Astrocyte (in vitro differentiated cells and primary cell): Measurements from ENCODE around the gene ATP13A4. TPM values are rescaled to one million over a fixed set of nuclear protein-coding genes. Genes with fewer than 3 reads are reported as not detected.

ENCODE experiments used
- DNase-seq: peaks from one replicate; pipeline ENCODE4 v3.0.0-alpha.2; 2010; ENCODE audit warnings: low read depth
- FAIRE-seq: peaks from 2 replicates; lab custom pipeline; 2011; peaks lifted over from hg19 to GRCh38; lab: Jason Lieb, UNC
- H2AFZ ChIP-seq: 2 replicates; pipeline ENCODE4 v1.6.0; 2012; ENCODE audit warnings: low read depth, low read length, inconsistent platforms
- H3K27ac ChIP-seq: 2 replicates; pipeline ENCODE4 v1.5.1; 2011; ENCODE audit warnings: low read depth, low read length, inconsistent platforms
- H3K27me3 ChIP-seq: 2 replicates; pipeline ENCODE4 v1.6.0; 2011; ENCODE audit warnings: low read length, inconsistent platforms; ENCODE audit not compliant: insufficient read depth
- H3K36me3 ChIP-seq: 2 replicates; pipeline ENCODE4 v1.5.1; 2011; ENCODE audit warnings: low read length, inconsistent platforms; ENCODE audit not compliant: insufficient read depth
- H3K4me1 ChIP-seq: 2 replicates; pipeline ENCODE4 v1.5.1; 2011; ENCODE audit warnings: low read length, inconsistent platforms; ENCODE audit not compliant: insufficient read depth
- H3K4me2 ChIP-seq: 2 replicates; pipeline ENCODE4 v1.6.0; 2012; ENCODE audit warnings: low read length, inconsistent platforms
- H3K4me3 ChIP-seq: 2 replicates; pipeline ENCODE4 v1.5.1; 2011; ENCODE audit warnings: low read depth, mild to moderate bottlenecking, low read length, inconsistent platforms; ENCODE audit not compliant: insufficient read depth
- H3K79me2 ChIP-seq: 2 replicates; pipeline ENCODE4 v1.6.0; 2012; ENCODE audit warnings: mild to moderate bottlenecking, low read length, inconsistent platforms; ENCODE audit not compliant: insufficient read depth
- H3K9ac ChIP-seq: 2 replicates; pipeline ENCODE4 v1.6.0; 2012; ENCODE audit warnings: mild to moderate bottlenecking, low read length, inconsistent platforms
- H3K9me3 ChIP-seq: 2 replicates; pipeline ENCODE4 v1.5.1; 2012; ENCODE audit warnings: low read depth, mild to moderate bottlenecking, low read length, inconsistent platforms; ENCODE audit not compliant: insufficient read depth
- H4K20me1 ChIP-seq: 2 replicates; pipeline ENCODE4 v1.6.0; 2012; ENCODE audit warnings: low read length, inconsistent platforms; ENCODE audit not compliant: insufficient read depth
- H3K27ac Mint-ChIP-seq: one replicate; pipeline ENCODE4 v1.8.0; 2021; ENCODE audit warnings: mild to moderate bottlenecking, mixed read lengths; ENCODE audit not compliant: unreplicated experiment
- H3K27me3 Mint-ChIP-seq: one replicate; pipeline ENCODE4 v1.8.0; 2021; ENCODE audit warnings: low read depth, mixed read lengths; ENCODE audit not compliant: unreplicated experiment
- H3K36me3 Mint-ChIP-seq: one replicate; pipeline ENCODE4 v1.8.0; 2021; ENCODE audit warnings: low read depth, mixed read lengths; ENCODE audit not compliant: unreplicated experiment
- H3K4me1 Mint-ChIP-seq: one replicate; pipeline ENCODE4 v1.8.0; 2021; ENCODE audit warnings: low read depth, mixed read lengths; ENCODE audit not compliant: unreplicated experiment
- H3K4me3 Mint-ChIP-seq: one replicate; pipeline ENCODE4 v1.8.0; 2021; ENCODE audit warnings: mild to moderate bottlenecking, moderate library complexity, mixed read lengths; ENCODE audit not compliant: unreplicated experiment
- H3K9me3 Mint-ChIP-seq: one replicate; pipeline ENCODE4 v1.8.0; 2021; ENCODE audit warnings: mild to moderate bottlenecking, mixed read lengths; ENCODE audit not compliant: unreplicated experiment
- CTCF ChIP-seq: IDR thresholded peaks from 2 replicates; pipeline ENCODE4 v1.5.1; 2011; ENCODE audit warnings: low read depth, mild to moderate bottlenecking, inconsistent platforms, low read length, moderate library complexity; ENCODE audit not compliant: insufficient read depth
- EZH2 ChIP-seq: IDR thresholded peaks from 2 replicates; pipeline ENCODE4 v1.6.1; 2012; ENCODE audit warnings: mild to moderate bottlenecking, low read length, inconsistent platforms; ENCODE audit not compliant: insufficient read depth
- total RNA-seq: library from RNA; stranded (reverse); gene quantifications from 2 replicates; pipeline ENCODE4 v1.2.1, GENCODE V29; 2021

ATP13A4 gene
- total RNA-seq, 1 donor from 2014 or later = 0.34 TPM

GRCh38 chr3:193559100-193559499, 4.4 kb upstream of the ATP13A4 start:
- H3K4me2 ChIP-seq = no peak overlapping the region
- H3K27ac ChIP-seq = no peak overlapping the region
- H4K20me1 ChIP-seq = no peaks in the 10 kb centered on the region
- H3K27me3 Mint-ChIP-seq = peaks cover 5% of the 10 kb centered on the region
- H2AFZ ChIP-seq = no peak overlapping the region
- H3K9me3 ChIP-seq = no peaks in the 10 kb centered on the region
- H3K4me1 Mint-ChIP-seq = no peaks in the 10 kb centered on the region
- no peak overlapping the region for H3K27ac Mint-ChIP-seq
- H3K9me3 Mint-ChIP-seq = no peaks in the 10 kb centered on the region
- DNase-seq (no peak), FAIRE-seq (no peak)
- H3K4me3 Mint-ChIP-seq = no peak overlapping the region
- no peak overlapping the region for H3K4me3 ChIP-seq
- H3K36me3 Mint-ChIP-seq = no peaks in the 10 kb centered on the region
- no peak overlapping the region for H3K9ac ChIP-seq
- H3K4me1 ChIP-seq = no peaks in the 10 kb centered on the region
- no peaks in the 10 kb centered on the region for H3K79me2 ChIP-seq
- TF ChIP-seq CTCF (no peak), EZH2 (no peak)
- no peaks in the 10 kb centered on the region for H3K27me3 ChIP-seq
- no peaks in the 10 kb centered on the region for H3K36me3 ChIP-seq

GRCh38 chr3:193556841-193557240, 2.1 kb upstream of the ATP13A4 start:
- H2AFZ ChIP-seq = no peak overlapping the region
- no peaks in the 10 kb centered on the region for H3K4me1 ChIP-seq
- Mint-ChIP-seq H3K4me1 (no peaks in the 10 kb centered on the region), H3K27ac (no peak overlapping the region), H3K27me3 (peaks cover 5% of the 10 kb centered on the region), H3K4me3 (no peak overlapping the region), H3K36me3 (no peaks in the 10 kb centered on the region), H3K9me3 (no peaks in the 10 kb centered on the region)
- no peaks in the 10 kb centered on the region for H4K20me1 ChIP-seq
- DNase-seq = no peak
- no peak for FAIRE-seq
- H3K79me2 ChIP-seq = no peaks in the 10 kb centered on the region
- no peaks in the 10 kb centered on the region for H3K36me3 ChIP-seq
- no peak overlapping the region for H3K27ac ChIP-seq
- H3K9me3 ChIP-seq = no peaks in the 10 kb centered on the region
- no peak overlapping the region for H3K4me3 ChIP-seq
- TF ChIP-seq EZH2 (no peak), CTCF (no peak)
- H3K27me3 ChIP-seq = no peaks in the 10 kb centered on the region
- H3K9ac ChIP-seq = no peak overlapping the region
- no peak overlapping the region for H3K4me2 ChIP-seq

GRCh38 chr3:193553586-193553985, 1.1 kb downstream of the ATP13A4 start:
- Histone ChIP-seq H3K4me2 (no peak overlapping the region), H3K27me3 (no peaks in the 10 kb centered on the region), H2AFZ (no peak overlapping the region), H3K9me3 (no peaks in the 10 kb centered on the region), H3K4me3 (no peak overlapping the region), H3K27ac (no peak overlapping the region), H3K79me2 (no peaks in the 10 kb centered on the region), H3K4me1 (no peaks in the 10 kb centered on the region), H3K36me3 (no peaks in the 10 kb centered on the region), H3K9ac (no peak overlapping the region), H4K20me1 (no peaks in the 10 kb centered on the region)
- Mint-ChIP-seq H3K36me3 (no peaks in the 10 kb centered on the region), H3K4me3 (no peak overlapping the region), H3K9me3 (no peaks in the 10 kb centered on the region), H3K27ac (no peak overlapping the region), H3K4me1 (no peaks in the 10 kb centered on the region), H3K27me3 (peaks cover 5% of the 10 kb centered on the region)
- no peak for DNase-seq
- TF ChIP-seq EZH2 (no peak), CTCF (no peak)
- FAIRE-seq = no peak
